Measurements from ENCODE around the gene R3HCC1L. TPM values are rescaled to one million over a fixed set of nuclear protein-coding genes. Genes with fewer than 3 reads are reported as not detected.
"Not testable (repeated sequence)": the region's sequence is repeated elsewhere in the genome, so short reads cannot be mapped to it uniquely, and the experiment has no call there.

R3HCC1L gene
- total and polyA plus RNA-seq, 10 of the 15 experiments (the other 5 are each of a cell fraction or from before 2014, with no cell fraction given): 11.3 to 20.3 (median 15.3) TPM

GRCh38 chr10:98186681-98187080 lies 52.2 kb downstream of the R3HCC1L start:
- Histone ChIP-seq H3K79me2 (ENCODE audit: control insufficient read depth, insufficient read depth, low read length) (no peaks in the 10 kb centered on the region; the same call in 1 of the 2 replicates), H3K4me1 (ENCODE audit: control insufficient read depth, insufficient read depth, low read length) (no peaks in the 10 kb centered on the region), H3K4me3 (no peak overlapping the region), H4K20me1 (ENCODE audit: control insufficient read depth, insufficient read depth) (no peaks in the 10 kb centered on the region), H2AFZ (ENCODE audit: control insufficient read depth, low read depth, low read length) (no peak overlapping the region), H3K27me3 (replicated peaks in 1 of 2; ENCODE audit: control insufficient read depth in 2 of 2, insufficient read depth in 2 of 2, low read length in 1 of 2) (no peaks in the 10 kb centered on the region), H3K27ac (ENCODE audit: control insufficient read depth, insufficient read depth) (no peak overlapping the region), H3K4me2 (ENCODE audit: control insufficient read depth, insufficient read depth) (no peak overlapping the region), H3K9me3 (replicated peaks; ENCODE audit: control insufficient read depth, insufficient read depth, low read length) (no peaks in the 10 kb centered on the region; the same call in 2 of the 3 replicates), H3K36me3 (ENCODE audit: control insufficient read depth in 2 of 2, insufficient read depth in 2 of 2, low read length in 1 of 2) (peaks cover 5 to 18% of the 10 kb centered on the region in 2 experiments; a peak in 3 of 4 replicates), H3K9ac (ENCODE audit: control insufficient read depth, insufficient read depth, low read length) (no peak overlapping the region)
- RAD21 ChIA-PET (ENCODE audit: unreplicated experiment): interaction anchor here (0.9 to 1.3 kb wide), 3 partner anchors 15 to 19 kb away, joined by 3 to 4 read pairs (median 3); no protein-coding TSS in a partner anchor
- 95% methylated on average over 1 of the region's 1 CpG for WGBS (ENCODE audit: insufficient coverage, insufficient replicate concordance, low lambda C conversion rate, missing lambda C conversion rate)
- BruUV-seq (replicated peaks): no TSS peak
- FAIRE-seq: no peak
- intact Hi-C loops (cut with micrococcal nuclease; ENCODE audit: unreplicated experiment) (no loop called here), in situ Hi-C loops (cut with MboI) (no loop called here)
- TF ChIP-seq PRDM15 (CRISPR knock-in tag; IDR thresholded peaks at IDR 0.05): no peak
- TF ChIP-seq EED (IDR thresholded peaks at IDR 0.05; ENCODE audit: low read depth): no peak
- no peak for TF ChIP-seq SKIL (IDR thresholded peaks at IDR 0.05; ENCODE audit: low read depth, poor library complexity, severe bottlenecking)
- TF ChIP-seq IRF4 (IDR thresholded peaks at IDR 0.05; ENCODE audit: low read depth, low read length): no peak
- TF ChIP-seq MEF2B (IDR thresholded peaks at IDR 0.05; ENCODE audit: partially characterized antibody, poor library complexity, severe bottlenecking): no peak
- no peak for TF ChIP-seq MAX (IDR thresholded peaks at IDR 0.05; ENCODE audit: low read depth, low read length)
- no peak for TF ChIP-seq SUPT20H (IDR thresholded peaks at IDR 0.05; ENCODE audit: borderline replicate concordance, control insufficient read depth, low read depth, low read length)
- no peak for TF ChIP-seq KAT2A (conservative IDR thresholded peaks at IDR 0.05; ENCODE audit: control insufficient read depth, low read depth, low read length)
- POLR2A ChIA-PET: no interaction called here
- SMC1A ChIA-PET (ENCODE audit: uncharacterized antibody, unreplicated experiment): no interaction called here
- CTCF ChIA-PET: interaction anchor here (0.9 to 2.0 kb wide), 2 partner anchors 15 to 145 kb away, joined by 3 to 8 read pairs; no protein-coding TSS in a partner anchor
- no peak for DNase-seq (ENCODE audit: low read depth, low spot score)
- no peak for ATAC-seq

- H2AFZ ChIP-seq (ENCODE audit: control insufficient read depth, low read depth, low read length); DNase-seq (ENCODE audit: low read depth, low spot score); H3K4me1 ChIP-seq (ENCODE audit: control insufficient read depth, insufficient read depth, low read length); H3K27me3 ChIP-seq (replicated peaks in 1 of 2; ENCODE audit: control insufficient read depth in 2 of 2, insufficient read depth in 2 of 2, low read length in 1 of 2); H3K27ac ChIP-seq (ENCODE audit: control insufficient read depth, insufficient read depth); ATAC-seq; H3K79me2 ChIP-seq (ENCODE audit: control insufficient read depth, insufficient read depth, low read length); SMC1A ChIA-PET (ENCODE audit: uncharacterized antibody, unreplicated experiment); FAIRE-seq; H3K9me3 ChIP-seq (replicated peaks; ENCODE audit: control insufficient read depth, insufficient read depth, low read length); H4K20me1 ChIP-seq (ENCODE audit: control insufficient read depth, insufficient read depth); POLR2A ChIA-PET; intact Hi-C loops (cut with micrococcal nuclease; ENCODE audit: unreplicated experiment); CTCF ChIA-PET; H3K4me3 ChIP-seq; RAD21 ChIA-PET (ENCODE audit: unreplicated experiment); H3K4me2 ChIP-seq (ENCODE audit: control insufficient read depth, insufficient read depth); in situ Hi-C loops (cut with MboI); BruUV-seq (replicated peaks); H3K9ac ChIP-seq (ENCODE audit: control insufficient read depth, insufficient read depth, low read length): not testable (repeated sequence)
- H3K36me3 ChIP-seq (ENCODE audit: control insufficient read depth in 2 of 2, insufficient read depth in 2 of 2, low read length in 1 of 2): peaks cover 0 to 11% of the 10 kb centered on the region in 2 experiments; a peak in 2 of 4 replicates
- 90% methylated on average over 4 of the region's 4 CpGs for WGBS (ENCODE audit: insufficient coverage, insufficient replicate concordance, low lambda C conversion rate, missing lambda C conversion rate)
Measured at GRCh38 chr10:98190773-98191172, 56.3 kb downstream of the R3HCC1L start.
